ENCODE data around the gene RND2.

- no peak for TF ChIP-seq CTCF (IDR thresholded peaks at IDR 0.05)
- TF ChIP-seq POLR2AphosphoS5 (IDR thresholded peaks at IDR 0.05): no peak
- no peak for TF ChIP-seq EP300 (IDR thresholded peaks at IDR 0.05)
- TF ChIP-seq POLR2A (IDR thresholded peaks at IDR 0.05): no peak
These were observed 9.2 kb downstream of the RND2 start for GRCh38 chr17:43033948-43034881.
